GM19455 (cell line): ENCODE results near the gene GRHL1.

Experiments
- ATAC-seq: cut with Tn5 transposase; IDR thresholded peaks from one replicate; pipeline ENCODE4 v1.9.1; 2021; ENCODE audit not compliant: unreplicated experiment

GRHL1 gene

DNA sequence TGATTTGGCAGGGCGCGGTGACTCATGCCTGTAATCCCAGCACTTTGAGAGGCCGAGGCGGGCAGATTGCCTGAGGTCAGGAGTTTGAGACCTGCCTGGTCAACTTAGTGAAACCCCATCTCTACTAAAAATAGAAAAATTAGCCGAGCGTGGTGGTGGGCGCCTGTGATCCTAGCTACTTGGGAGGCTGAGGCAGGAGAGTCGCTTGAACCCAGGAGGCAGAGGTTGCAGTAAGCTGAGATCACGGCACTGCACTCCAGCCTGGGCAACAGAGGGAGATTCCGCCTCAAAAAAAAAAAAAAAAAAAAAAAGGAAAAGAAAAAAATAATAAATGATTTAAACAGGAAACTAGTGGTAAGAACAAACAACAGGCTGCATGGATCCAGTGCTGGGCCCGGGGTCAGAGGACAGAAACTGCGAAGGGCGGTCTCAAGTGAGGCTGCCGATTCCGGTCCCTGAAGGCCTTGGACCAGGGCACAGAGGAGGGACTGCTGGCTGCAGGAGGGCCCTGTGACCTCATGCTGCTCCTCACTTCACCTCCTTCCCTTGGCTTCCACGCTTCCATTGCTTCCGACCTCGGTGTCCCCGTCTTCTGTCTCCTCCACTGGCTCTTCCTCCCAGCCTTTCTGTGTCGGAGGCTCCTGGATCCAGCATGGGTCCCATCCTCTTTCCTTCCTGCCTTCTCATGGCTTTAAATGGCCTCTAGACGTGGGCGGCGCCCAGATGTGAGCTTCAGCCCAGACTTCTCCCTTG, 2.1 kb upstream of the GRHL1 start:
- ATAC-seq = no peak

DNA sequence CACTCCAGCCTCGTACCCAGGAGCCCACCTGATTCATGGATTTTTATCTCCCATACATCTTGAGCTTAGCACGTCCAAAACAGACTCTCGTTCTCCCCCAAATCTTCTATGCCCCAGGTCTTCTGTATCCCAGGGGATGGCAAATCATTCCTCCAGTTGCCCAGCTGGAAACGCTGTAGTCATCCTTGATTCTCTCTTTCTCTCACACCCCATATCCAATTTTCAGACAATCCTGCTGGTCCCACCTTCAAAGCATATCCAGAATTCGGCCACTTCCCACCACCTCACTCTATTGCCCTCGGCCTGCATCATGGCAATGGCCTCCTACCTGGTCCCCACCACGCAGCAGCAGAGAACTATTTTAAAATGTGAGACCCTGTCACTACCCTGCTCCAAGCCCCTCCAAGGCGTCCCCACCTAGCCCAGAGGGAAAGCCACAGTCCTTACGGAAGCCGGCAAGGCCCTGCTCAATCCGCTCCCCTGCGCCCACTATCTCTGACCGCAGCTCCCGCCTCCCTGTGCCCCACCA, 1.4 kb upstream of the GRHL1 start:
- ATAC-seq = no peak

- ATAC-seq = peak; percentile 42
Measured at GRCh38 chr2:9950521-9951271, 797 bp upstream of the GRHL1 start.

DNA sequence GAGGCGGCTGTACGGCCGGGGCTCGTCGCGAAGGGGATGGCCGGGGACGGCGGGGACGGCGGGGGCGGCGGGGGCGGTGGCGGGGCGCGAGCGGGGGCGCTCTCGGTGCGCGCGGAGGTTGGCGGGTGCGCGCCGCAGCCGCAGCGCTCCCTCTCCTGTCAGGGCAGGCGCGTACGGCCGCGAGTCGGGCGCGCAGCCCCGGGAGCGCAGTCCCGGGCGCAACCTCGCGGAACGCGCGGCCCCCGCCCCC, 296 bp upstream of the GRHL1 start:
- ATAC-seq = no peak

GRCh38 chr2:9952286-9952737, 819 bp downstream of the GRHL1 start:
- ATAC-seq = no peak

GRCh38 chr2:9952856-9953503, 1.5 kb downstream of the GRHL1 start:
- ATAC-seq = no peak

GRCh38 chr2:9954136-9954535, 2.6 kb downstream of the GRHL1 start:
- ATAC-seq = no peak

DNA sequence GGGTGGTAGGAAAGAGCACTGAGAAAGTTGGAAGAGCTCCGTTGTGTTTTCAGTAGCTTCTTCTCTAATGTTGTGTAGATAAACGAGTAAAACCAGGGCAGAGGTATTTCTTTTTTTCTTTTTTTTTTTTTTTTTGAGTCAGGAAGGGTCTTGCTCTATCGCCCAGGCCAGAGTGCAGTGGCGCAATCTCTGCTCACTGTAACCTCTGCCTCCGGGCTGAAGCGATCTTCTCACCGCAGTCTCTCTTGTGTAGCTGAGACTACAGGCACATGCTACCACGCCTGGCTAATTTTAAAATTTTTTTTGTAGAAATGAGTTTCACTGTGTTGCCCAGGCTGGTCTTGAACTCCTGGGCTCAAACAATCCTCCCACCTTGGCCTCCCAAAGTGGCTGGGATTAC, 6.6 kb downstream of the GRHL1 start:
- ATAC-seq = no peak

DNA sequence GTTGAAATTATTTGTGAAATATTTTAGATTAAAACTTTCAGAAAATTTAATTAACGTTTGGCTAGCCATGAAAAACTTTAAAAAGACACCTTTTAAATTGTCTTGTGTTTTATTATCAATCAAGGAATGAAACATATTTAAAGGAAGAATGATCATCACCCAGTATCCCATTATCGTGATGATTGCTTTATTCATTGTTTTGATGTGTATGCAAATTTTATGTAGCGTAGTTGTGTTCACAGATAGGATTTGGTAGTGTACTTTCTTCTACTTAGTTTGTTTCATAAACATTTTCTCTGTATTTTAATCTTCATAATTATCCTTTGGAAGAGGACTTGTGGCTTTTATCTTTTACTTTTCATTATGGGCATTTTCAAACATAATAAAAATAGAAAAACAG, 7.8 kb downstream of the GRHL1 start:
- no peak for ATAC-seq

- ATAC-seq = no peak
Measured at GRCh38 chr2:9961013-9961412, 9.5 kb downstream of the GRHL1 start.

GRCh38 chr2:9964334-9964980, 13.0 kb downstream of the GRHL1 start:
- no peak for ATAC-seq

DNA sequence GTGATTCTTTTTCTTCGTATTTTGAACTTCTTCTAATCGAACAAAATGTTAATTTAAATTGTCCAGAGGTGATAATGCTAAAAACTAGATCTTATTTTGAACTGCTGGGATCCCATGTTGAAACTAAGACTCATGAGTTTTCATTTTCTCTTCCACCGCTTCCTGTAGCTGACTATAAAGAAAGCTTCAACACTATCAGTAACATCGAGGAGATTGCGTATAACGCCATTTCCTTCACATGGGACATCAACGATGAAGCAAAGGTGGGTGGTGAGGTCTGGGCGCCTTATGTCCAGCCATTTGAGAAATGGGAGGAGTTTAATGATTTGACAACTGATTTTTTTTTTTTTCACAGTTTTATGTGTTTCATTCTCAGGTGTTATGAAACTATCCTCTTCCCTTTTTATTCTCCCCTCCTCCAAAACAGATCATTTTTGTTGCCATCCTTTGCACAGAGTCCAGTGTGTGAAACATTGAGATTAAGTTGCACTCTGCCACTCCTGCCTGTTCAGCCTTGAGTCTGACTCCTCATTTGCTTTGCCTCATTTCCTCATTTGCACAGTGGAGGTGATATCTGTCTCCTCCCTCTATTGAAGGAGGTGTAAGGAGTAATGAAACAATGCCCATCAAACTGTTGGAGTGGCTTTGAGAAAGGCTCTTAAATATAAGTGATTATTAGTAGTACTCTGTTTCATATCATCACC, 13.8 kb downstream of the GRHL1 start:
- ATAC-seq = no peak

- ATAC-seq = no peak
Measured at GRCh38 chr2:9966491-9967022, 15.1 kb downstream of the GRHL1 start.

- no peak for ATAC-seq
Measured at GRCh38 chr2:9967053-9967775, 15.7 kb downstream of the GRHL1 start.

DNA sequence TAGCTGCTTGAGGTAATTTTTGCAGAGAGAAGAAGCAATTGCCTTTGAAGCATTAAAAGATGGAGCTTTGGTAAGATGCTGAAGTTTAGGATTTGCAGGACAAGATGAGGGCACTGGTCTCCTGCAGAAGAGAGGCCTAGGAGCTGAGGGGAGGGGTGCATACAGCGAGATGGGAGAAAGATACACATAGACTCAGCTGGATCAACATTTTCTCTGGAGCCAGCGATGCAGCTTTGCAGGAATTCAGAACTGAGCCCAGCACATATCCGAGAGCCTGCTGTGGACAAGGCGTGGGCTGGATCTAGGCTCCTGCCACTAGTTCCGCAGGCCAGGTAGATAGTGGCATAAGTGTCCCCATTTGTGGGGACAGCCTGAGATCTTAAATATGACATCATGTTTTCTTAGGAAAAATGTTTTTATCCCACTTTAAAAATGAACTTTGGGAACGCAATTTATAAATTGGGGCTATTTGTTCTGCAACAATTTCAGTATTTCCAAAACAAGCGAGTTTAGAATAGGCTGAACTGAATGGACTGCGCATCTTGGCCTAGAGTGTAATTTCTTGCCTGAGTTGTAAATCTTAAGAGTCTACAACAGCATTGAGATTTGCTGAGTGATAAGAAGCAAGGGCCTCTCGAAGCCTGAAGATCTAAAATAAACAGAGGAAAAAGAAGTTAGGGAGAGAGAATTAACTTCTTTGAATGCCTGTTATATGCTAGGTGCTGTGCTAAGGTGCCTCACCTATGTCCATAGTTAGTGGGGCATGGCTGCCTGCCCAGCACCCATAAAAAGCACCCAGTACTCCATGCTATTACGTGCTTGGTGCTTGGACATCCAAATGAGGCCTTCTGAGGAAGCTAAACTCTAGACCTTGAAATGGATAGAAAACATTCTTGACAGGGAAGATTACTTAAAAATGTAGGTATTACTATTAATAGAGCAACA, 17.3 kb downstream of the GRHL1 start:
- ATAC-seq = no peak

DNA sequence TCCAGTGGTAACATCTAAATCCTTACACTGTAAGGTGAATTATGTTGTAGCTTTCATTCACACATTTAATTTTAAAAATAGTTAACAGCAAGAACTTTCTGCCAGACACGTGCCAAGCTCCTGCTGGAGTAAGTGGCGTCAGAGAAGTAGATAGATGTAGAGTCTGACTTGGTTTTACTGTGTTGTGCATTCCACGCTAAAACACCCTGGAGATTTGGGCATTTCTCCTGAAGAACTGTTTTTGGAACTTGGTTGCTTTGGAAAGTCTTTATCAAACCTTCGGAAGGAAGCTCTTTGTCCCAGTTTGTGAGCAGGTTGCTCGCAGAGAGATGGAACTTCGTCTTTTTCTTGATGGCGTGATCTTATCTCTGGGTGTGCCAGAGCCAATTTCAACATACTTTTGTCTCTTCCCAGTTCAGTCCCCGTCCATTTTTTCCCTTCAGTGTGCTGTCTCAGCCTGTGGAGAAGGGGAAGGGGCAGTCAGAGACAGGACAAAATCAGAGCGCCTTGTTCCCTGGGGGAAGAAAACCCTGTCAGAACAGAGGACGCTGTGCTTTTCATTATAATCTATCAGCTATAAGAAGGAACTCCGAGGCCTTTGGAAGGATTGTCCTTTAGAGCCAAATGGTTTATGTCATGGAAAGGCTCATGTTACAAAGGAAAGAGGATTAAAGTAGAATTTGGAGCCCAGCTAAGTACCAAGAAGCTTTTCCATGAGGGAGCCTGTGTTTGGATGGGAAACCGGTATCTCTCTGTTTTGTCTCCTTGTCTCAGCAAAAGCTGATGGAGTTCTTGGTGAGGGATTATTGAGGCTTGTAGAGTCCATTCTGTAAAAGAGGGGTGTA, 18.9 kb downstream of the GRHL1 start:
- ATAC-seq = no peak

DNA sequence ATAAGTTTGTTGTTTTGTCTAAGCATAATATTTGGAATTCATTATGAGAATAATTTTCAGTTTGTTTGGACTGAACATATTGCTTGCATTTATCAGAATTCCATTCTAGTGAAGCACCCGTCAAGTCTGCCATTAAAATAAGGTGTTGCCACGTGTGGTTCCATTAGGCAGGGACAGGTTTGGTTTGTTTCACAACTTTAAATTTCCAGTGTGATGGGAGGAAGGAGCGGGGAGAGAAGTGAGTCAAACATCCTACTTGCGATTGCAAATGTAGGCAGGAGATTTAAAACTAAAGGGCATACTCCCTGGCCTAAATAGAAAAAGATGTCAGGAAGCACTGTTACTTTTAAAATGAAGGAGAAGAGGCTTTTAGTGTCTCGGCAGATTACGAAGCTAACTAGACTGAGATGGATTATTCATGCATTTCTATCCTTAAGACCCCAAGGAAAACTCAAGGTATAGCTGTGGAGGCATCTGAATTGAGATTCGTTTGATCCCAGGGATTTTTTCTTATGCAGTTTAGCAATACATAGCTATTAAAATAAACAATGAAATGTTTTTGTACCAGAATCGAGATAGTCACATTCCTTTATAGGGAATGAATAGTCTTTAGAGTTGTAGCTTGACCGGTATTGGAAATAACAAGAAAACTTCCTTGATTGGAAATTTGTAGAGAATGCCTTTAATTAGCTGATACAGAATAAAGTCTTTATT, 19.8 kb downstream of the GRHL1 start:
- no peak for ATAC-seq
